HG03439 (cell line): ENCODE results near the gene RBFOX2.

Source experiments
- ATAC-seq: cut with Tn5 transposase; IDR thresholded peaks from one replicate; pipeline ENCODE4 v1.9.1; 2021; ENCODE audit warnings: mild to moderate bottlenecking, moderate library complexity; ENCODE audit not compliant: unreplicated experiment

The RBFOX2 gene

GRCh38 chr22:35904752-35905151 lies 123.9 kb downstream of the RBFOX2 start:
- ATAC-seq = no peak

- ATAC-seq = no peak
Observed at GRCh38 chr22:35904336-35904692, 124.3 kb downstream of the RBFOX2 start.

- ATAC-seq = no peak
Observed at GRCh38 chr22:35903571-35904335, 124.9 kb downstream of the RBFOX2 start.

- ATAC-seq = no peak
Observed at GRCh38 chr22:35900483-35901168, 128.0 kb downstream of the RBFOX2 start.

GRCh38 chr22:35899736-35900135 lies 128.9 kb downstream of the RBFOX2 start:
- no peak for ATAC-seq

GRCh38 chr22:35896111-35896705 lies 132.4 kb downstream of the RBFOX2 start:
- no peak for ATAC-seq

- no peak for ATAC-seq
Observed at GRCh38 chr22:35894937-35895708, 133.5 kb downstream of the RBFOX2 start.

- no peak for ATAC-seq
Observed at GRCh38 chr22:35894464-35894878, 134.2 kb downstream of the RBFOX2 start.

- no peak for ATAC-seq
Observed at GRCh38 chr22:35893698-35894097, 134.9 kb downstream of the RBFOX2 start.

- no peak for ATAC-seq
Observed at GRCh38 chr22:35892192-35892591, 136.4 kb downstream of the RBFOX2 start.

GRCh38 chr22:35891442-35891841 lies 137.2 kb downstream of the RBFOX2 start:
- no peak for ATAC-seq

GRCh38 chr22:35889071-35889470 lies 139.6 kb downstream of the RBFOX2 start:
- no peak for ATAC-seq

GRCh38 chr22:35888181-35888870 lies 140.3 kb downstream of the RBFOX2 start:
- no peak for ATAC-seq

GRCh38 chr22:35887296-35887875 lies 141.2 kb downstream of the RBFOX2 start:
- no peak for ATAC-seq

- no peak for ATAC-seq
Observed at GRCh38 chr22:35886309-35886708, 142.3 kb downstream of the RBFOX2 start.

- ATAC-seq = no peak
Observed at GRCh38 chr22:35884529-35884928, 144.1 kb downstream of the RBFOX2 start.

- no peak for ATAC-seq
Observed at GRCh38 chr22:35883031-35883620, 145.5 kb downstream of the RBFOX2 start.

GRCh38 chr22:35882211-35883030 lies 146.2 kb downstream of the RBFOX2 start:
- no peak for ATAC-seq

GRCh38 chr22:35879351-35879750 lies 149.3 kb downstream of the RBFOX2 start:
- ATAC-seq = no peak
